T1000 (cell line): ENCODE results near the gene CFAP57.

Source experiments
- DNase-seq: peaks from one replicate; lab custom pipeline; 2025; ENCODE audit warnings: mixed read lengths; lab: John Stamatoyannopoulos, UW

Gene CFAP57

GRCh38 chr1:43255438-43256210 is 83.5 kb downstream of the CFAP57 start:
- no peak for DNase-seq

DNA sequence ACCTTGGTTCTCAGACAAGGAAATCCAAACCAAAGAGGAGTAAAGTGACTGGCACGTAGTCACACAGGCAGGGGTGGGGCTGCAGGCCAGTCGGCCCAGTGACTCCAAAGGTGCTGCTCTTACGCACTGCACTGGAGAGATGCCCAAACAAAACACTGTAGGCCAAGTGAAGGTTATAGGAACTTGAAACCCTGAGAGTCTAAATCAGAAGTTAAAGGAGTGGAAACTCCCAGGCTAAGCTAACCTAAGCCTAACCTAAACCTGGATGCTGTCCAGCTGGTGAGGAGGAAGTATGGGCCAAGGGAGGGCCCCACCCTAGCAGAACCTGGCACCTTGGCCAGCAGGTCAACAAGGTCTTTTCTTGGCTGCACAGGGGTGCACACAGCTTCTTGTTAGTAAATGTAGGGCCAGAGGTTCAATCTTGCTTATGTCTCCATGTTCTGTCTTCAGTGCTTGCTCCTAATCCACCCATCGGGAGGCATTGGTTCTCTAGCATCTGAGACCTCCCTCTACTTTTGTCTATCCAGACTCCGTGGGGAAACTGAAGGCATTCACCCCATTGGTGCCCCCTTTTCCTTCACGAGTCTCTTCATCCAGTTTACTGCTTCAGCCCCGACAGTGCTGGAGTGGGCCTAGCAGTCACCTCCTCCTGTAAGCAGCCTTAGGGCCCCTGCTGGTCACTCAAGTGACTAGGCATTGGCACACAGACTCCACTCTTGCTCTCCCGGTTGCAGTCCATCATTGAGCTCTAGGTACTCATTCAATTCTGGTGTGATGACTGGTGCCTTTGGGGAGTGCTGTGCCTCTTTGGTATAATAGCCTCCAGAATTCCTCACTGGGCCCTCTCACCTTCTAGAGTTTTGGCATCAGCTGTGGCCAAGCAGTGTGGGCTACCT is 84.8 kb downstream of the CFAP57 start:
- no peak for DNase-seq

DNA sequence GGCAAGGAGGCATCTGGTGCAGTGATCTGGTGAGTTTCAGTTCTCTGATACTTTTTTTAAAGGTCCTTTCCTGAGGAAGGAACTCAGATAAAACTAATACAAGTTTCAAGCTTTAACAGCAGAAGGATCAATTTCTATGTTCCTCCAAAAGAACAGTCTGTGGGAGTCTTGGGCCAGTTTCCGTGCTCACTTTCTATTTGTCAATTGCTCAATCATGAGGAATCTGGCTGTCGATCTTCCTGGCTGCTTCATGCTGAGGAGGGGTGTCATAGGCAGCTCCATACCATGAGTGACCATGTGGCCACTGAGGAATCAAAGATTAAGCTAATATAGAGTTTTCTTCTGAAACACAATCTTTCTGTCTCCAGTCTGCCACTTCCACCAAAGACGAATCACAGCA is 86.2 kb downstream of the CFAP57 start:
- DNase-seq: no peak

DNA sequence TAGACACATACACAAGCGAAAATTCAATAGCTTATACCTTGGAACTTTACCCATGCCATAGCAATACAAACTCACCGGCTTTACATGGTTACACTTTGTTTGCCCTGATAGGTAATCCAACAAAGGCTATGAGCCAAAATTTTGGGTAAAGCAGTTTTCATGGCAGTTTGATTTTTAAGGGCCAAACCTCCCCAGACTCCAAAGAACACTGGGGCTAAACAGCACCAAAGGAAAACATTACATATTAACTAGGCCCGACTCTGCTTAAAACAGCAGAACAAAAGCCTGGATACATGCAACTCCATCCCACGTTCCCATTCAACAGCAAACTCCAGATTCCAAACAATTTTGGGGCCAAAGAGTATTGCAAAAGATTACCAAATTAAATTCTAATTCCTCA is 93.3 kb downstream of the CFAP57 start:
- no peak for DNase-seq

- no peak for DNase-seq
Measured at GRCh38 chr1:43266881-43267280, 94.8 kb downstream of the CFAP57 start.

GRCh38 chr1:43267291-43267805 is 95.2 kb downstream of the CFAP57 start:
- DNase-seq: no peak

DNA sequence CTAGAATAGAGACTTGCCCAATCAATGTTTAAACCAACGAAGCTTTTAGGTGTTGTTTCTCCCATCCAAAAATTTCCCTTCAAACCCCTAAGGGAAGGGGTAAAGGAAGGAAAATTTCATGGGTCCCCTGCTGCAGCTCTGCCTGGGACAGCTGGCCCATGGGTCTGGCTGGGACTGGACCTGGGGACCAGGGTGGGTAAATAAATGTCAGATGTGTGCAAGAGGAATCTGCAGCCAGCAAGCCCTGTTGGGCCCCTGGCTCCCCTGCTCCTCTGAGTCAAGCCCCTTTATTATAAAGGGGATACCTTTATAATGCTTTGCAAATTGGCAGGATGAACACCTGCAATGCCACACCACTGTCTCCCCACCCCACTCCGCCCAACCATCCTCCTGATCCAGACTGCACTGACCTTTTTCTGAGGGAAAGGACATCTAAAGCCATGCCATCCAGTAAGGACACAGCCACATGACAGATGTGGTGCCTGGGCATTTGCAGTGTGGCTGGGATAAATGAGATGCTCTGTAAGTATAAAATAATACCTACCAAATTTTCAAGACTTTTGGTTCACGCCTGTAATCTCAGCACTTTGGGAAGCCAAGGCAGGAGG is 95.8 kb downstream of the CFAP57 start:
- no peak for DNase-seq

GRCh38 chr1:43269627-43270375 is 97.7 kb downstream of the CFAP57 start, which contains the start of gene TMEM125:
Gene TMEM125 (plus strand): TSS chr1:43269983. CDS start chr1:43272723, 2,740 bp downstream.
- DNase-seq: no peak

GRCh38 chr1:43270421-43271095 is 98.4 kb downstream of the CFAP57 start:
- DNase-seq: no peak

DNA sequence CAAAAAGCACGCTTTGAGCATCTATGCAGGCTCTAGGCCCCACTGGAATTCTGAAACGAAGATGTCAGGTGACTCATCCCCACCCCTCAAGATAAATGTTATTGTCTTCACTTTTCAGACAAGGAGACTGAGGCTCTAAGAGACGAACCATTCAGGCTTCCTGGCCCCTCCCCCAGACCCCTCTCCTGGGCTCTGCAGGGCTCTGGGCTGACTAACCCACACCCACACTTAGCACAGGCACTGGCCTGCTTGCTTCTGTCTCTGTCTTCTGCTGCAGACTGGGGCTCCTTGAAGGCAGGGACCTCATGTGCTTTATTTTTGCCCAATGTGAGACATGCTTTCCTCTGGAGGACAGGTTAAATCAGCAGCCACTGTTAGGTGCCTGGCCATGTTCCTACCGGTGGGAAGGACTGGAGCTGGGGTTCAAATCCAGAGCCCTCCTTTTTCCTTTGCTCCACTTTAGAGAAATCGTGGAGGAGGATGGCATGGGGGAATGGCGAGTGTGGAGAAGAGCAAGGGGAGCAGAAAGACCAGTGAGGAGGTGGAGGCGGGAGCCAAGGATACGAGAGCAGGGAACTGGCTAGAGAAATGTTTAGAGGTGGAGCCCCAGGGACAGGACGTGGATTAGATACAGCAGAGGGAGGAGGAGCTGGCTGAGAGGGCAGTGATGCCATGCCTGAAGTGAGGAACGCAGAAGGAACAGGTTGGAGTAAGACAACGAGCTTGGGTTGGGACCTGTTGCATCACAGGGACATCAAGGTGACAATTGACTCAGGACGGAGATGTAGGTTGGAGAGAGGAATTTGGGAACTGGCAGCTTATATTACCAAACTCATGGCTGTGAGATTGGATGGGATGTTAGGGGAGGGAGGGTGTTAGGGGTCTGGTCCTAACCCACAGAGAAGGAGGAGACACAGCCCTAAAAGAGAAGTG is 99.3 kb downstream of the CFAP57 start:
- no peak for DNase-seq

- DNase-seq: no peak
Measured at GRCh38 chr1:43272161-43272560, 100.0 kb downstream of the CFAP57 start.

GRCh38 chr1:43272576-43273571 is 100.7 kb downstream of the CFAP57 start:
- no peak for DNase-seq

- DNase-seq: no peak
Measured at GRCh38 chr1:43273708-43274107, 101.6 kb downstream of the CFAP57 start.

DNA sequence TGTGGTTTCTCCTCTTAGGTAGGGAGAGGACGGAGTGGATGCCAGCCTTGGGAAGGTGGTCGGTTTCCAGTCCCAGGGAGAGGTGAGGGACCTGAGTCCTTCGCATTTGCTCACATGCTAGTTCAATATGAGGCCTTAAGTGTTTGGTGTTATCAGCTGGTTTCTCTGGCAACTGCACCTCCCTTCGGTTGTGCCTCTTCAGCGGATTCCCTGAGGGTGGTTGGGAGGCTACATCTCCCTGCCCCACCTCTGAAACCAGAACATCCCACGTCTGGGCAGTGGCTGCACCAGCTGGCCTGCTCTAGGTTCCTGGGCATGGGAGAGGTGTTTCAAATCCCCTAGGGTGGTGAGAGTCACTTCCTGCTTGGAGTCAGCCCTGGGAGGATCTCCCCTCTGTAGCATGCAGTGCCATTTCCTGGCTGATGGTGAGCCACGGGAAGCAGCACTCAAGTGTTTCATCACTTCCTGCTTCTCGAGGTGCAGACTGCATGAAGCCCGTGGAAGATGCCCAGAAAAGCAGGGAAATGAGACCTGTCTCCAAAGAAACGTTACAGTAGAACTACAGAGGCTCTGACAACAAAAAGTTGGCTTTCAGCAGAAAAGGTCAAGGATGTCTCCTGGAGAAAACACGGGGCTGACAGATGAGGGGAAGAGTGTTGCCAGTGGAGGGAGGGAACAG is 102.1 kb downstream of the CFAP57 start:
- DNase-seq: no peak

GRCh38 chr1:43274804-43275180 is 102.7 kb downstream of the CFAP57 start:
- DNase-seq: no peak

GRCh38 chr1:43275826-43276620 is 103.9 kb downstream of the CFAP57 start:
- no peak for DNase-seq

DNA sequence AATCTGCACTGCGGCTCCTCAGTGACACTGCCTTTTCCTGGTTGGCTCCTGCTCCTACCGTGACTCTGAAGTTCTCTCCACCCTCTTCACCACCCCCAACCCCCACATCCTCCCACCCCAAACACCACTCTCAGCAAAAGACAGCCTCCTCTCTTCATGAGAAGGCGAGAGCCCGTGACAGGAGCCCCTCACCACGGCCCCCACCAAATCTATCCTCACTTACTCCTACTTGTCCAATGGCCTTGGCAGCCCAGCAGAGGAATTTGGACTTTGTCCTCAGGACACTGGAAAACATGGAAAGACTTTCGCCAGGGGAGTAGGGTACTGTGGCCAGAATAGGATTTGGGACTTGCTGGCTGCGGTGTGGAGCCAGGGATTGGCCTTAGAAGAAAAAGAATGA is 104.5 kb downstream of the CFAP57 start:
- no peak for DNase-seq
